CD4-positive, alpha-beta T cell treated with Interleukin-1 beta for 1 hour (primary cell): Measurements from ENCODE around the gene TENM3.

ENCODE experiments used
- DNase-seq, 2 donors: peaks; one replicate each; pipeline ENCODE4 v3.0.0-alpha.2; 2020 to 2022

Gene TENM3

GRCh38 chr4:182577411-182577810 is 334.2 kb downstream of the TENM3 start:
- no peak for DNase-seq

GRCh38 chr4:182578402-182578801 is 335.2 kb downstream of the TENM3 start:
- DNase-seq: no peak

- no peak for DNase-seq
These were observed 339.0 kb downstream of the TENM3 start for GRCh38 chr4:182582245-182582644.

GRCh38 chr4:182583703-182584415 is 340.7 kb downstream of the TENM3 start:
- no peak for DNase-seq

GRCh38 chr4:182585321-182585720 is 342.1 kb downstream of the TENM3 start:
- no peak for DNase-seq

- no peak for DNase-seq
These were observed 345.9 kb downstream of the TENM3 start for GRCh38 chr4:182589100-182589499.

GRCh38 chr4:182593402-182593801 is 350.2 kb downstream of the TENM3 start:
- no peak for DNase-seq

GRCh38 chr4:182593864-182594263 is 350.7 kb downstream of the TENM3 start:
- DNase-seq: no peak

GRCh38 chr4:182600093-182600492 is 356.9 kb downstream of the TENM3 start:
- DNase-seq: no peak

- no peak for DNase-seq
These were observed 357.7 kb downstream of the TENM3 start for GRCh38 chr4:182600856-182601255.

- DNase-seq: no peak
These were observed 361.0 kb downstream of the TENM3 start for GRCh38 chr4:182604161-182604622.

GRCh38 chr4:182604953-182605352 is 361.8 kb downstream of the TENM3 start:
- no peak for DNase-seq

- no peak for DNase-seq
These were observed 365.3 kb downstream of the TENM3 start for GRCh38 chr4:182608525-182608924.

- DNase-seq: no peak
These were observed 373.3 kb downstream of the TENM3 start for GRCh38 chr4:182616476-182616875.

- no peak for DNase-seq
These were observed 376.5 kb downstream of the TENM3 start for GRCh38 chr4:182619660-182620059.

GRCh38 chr4:182620111-182620980 is 377.1 kb downstream of the TENM3 start:
- no peak for DNase-seq

GRCh38 chr4:182624281-182624680 is 381.1 kb downstream of the TENM3 start:
- no peak for DNase-seq

- no peak for DNase-seq
These were observed 382.0 kb downstream of the TENM3 start for GRCh38 chr4:182625193-182625592.

- DNase-seq: no peak
These were observed 384.8 kb downstream of the TENM3 start for GRCh38 chr4:182627996-182628395.

GRCh38 chr4:182628544-182628943 is 385.3 kb downstream of the TENM3 start:
- DNase-seq: no peak

GRCh38 chr4:182629096-182629495 is 385.9 kb downstream of the TENM3 start:
- DNase-seq: no peak

- no peak for DNase-seq
These were observed 397.3 kb downstream of the TENM3 start for GRCh38 chr4:182640491-182640890.

- DNase-seq: no peak
These were observed 397.7 kb downstream of the TENM3 start for GRCh38 chr4:182640932-182641331.

- no peak for DNase-seq
These were observed 399.6 kb downstream of the TENM3 start for GRCh38 chr4:182642831-182643230.
